ENCODE data around the gene EFHC1.

The EFHC1 gene

GRCh38 chr6:52503323-52503747, 83.2 kb downstream of the EFHC1 start:
- no peak for DNase-seq (ENCODE audit: low read depth in 2 of 2)

GRCh38 chr6:52503851-52504781, 84.0 kb downstream of the EFHC1 start:
- DNase-seq (ENCODE audit: low read depth in 2 of 2), result no peak

- DNase-seq (ENCODE audit: low read depth in 2 of 2), result no peak
Measured at GRCh38 chr6:52504782-52505136, 84.6 kb downstream of the EFHC1 start.

- no peak for DNase-seq (ENCODE audit: low read depth in 2 of 2)
Measured at GRCh38 chr6:52505726-52506409, 85.7 kb downstream of the EFHC1 start.

GRCh38 chr6:52506476-52506875, 86.3 kb downstream of the EFHC1 start:
- no peak for DNase-seq (ENCODE audit: low read depth in 2 of 2)

GRCh38 chr6:52507557-52508260, 87.6 kb downstream of the EFHC1 start:
- DNase-seq (ENCODE audit: low read depth in 2 of 2), result no peak

- no peak for DNase-seq (ENCODE audit: low read depth in 2 of 2)
Measured at GRCh38 chr6:52508261-52508739, 88.2 kb downstream of the EFHC1 start.

GRCh38 chr6:52509281-52510212, 89.4 kb downstream of the EFHC1 start:
- no peak for DNase-seq (ENCODE audit: low read depth in 2 of 2)

GRCh38 chr6:52510213-52510562, 90.0 kb downstream of the EFHC1 start:
- no peak for DNase-seq (ENCODE audit: low read depth in 2 of 2)

- no peak for DNase-seq (ENCODE audit: low read depth in 2 of 2)
Measured at GRCh38 chr6:52511163-52511562, 91.0 kb downstream of the EFHC1 start.

GRCh38 chr6:52511572-52512151, 91.5 kb downstream of the EFHC1 start:
- no peak for DNase-seq (ENCODE audit: low read depth in 2 of 2)

- DNase-seq (ENCODE audit: low read depth in 2 of 2), result no peak
Measured at GRCh38 chr6:52512199-52512598, 92.1 kb downstream of the EFHC1 start.

- no peak for DNase-seq (ENCODE audit: low read depth in 2 of 2)
Measured at GRCh38 chr6:52513464-52513863, 93.3 kb downstream of the EFHC1 start.

GRCh38 chr6:52513896-52514295, 93.8 kb downstream of the EFHC1 start:
- no peak for DNase-seq (ENCODE audit: low read depth in 2 of 2)

GRCh38 chr6:52514514-52514913, 94.4 kb downstream of the EFHC1 start:
- DNase-seq (ENCODE audit: low read depth in 2 of 2), result no peak

- DNase-seq (ENCODE audit: low read depth in 2 of 2), result no peak
Measured at GRCh38 chr6:52515219-52515960, 95.2 kb downstream of the EFHC1 start.

- DNase-seq (ENCODE audit: low read depth in 2 of 2), result no peak
Measured at GRCh38 chr6:52516269-52516668, 96.1 kb downstream of the EFHC1 start.

- no peak for DNase-seq (ENCODE audit: low read depth in 2 of 2)
Measured at GRCh38 chr6:52516943-52517342, 96.8 kb downstream of the EFHC1 start.

GRCh38 chr6:52517502-52518278, 97.5 kb downstream of the EFHC1 start:
- DNase-seq (ENCODE audit: low read depth in 2 of 2), result no peak

Data from stimulated activated CD8-positive, alpha-beta memory T cell treated with anti-CD3 and anti-CD28 coated beads, Interleukin-7, amount 100 ng/mL, for 1 hour (primary cell).